ENCODE measurements around the gene IL15RA. TPM values are rescaled to one million over a fixed set of nuclear protein-coding genes. Genes with fewer than 3 reads are reported as not detected.

IL15RA gene
- total RNA-seq, 4 donors from 2014 or later, result 14.4 to 62.2 (median 23.8) TPM

- TF ChIP-seq CTCF (IDR thresholded peaks at IDR 0.05; ENCODE audit: low read depth), result no peak
Measured at GRCh38 chr10:6005856-6006395, 28.6 kb upstream of the IL15RA start.

- no peak for TF ChIP-seq CTCF (IDR thresholded peaks at IDR 0.05; ENCODE audit: low read depth)
Measured at GRCh38 chr10:6002809-6003510, 25.6 kb upstream of the IL15RA start.

- TF ChIP-seq CTCF (IDR thresholded peaks at IDR 0.05; ENCODE audit: low read depth), result no peak
Measured at GRCh38 chr10:5999440-6000165, 22.3 kb upstream of the IL15RA start.

GRCh38 chr10:5996696-5997095 lies 19.4 kb upstream of the IL15RA start:
- TF ChIP-seq CTCF (IDR thresholded peaks at IDR 0.05; ENCODE audit: low read depth), result no peak

GRCh38 chr10:5992398-5992797 lies 15.1 kb upstream of the IL15RA start:
- TF ChIP-seq CTCF (IDR thresholded peaks at IDR 0.05; ENCODE audit: low read depth), result no peak

- no peak for TF ChIP-seq CTCF (IDR thresholded peaks at IDR 0.05; ENCODE audit: low read depth)
Measured at GRCh38 chr10:5991708-5992107, 14.4 kb upstream of the IL15RA start.

- no peak for TF ChIP-seq CTCF (IDR thresholded peaks at IDR 0.05; ENCODE audit: low read depth)
Measured at GRCh38 chr10:5989756-5990155, 12.4 kb upstream of the IL15RA start.

All from subcutaneous adipose tissue (tissue), 4 donors.